Urinary bladder (tissue), 4 donors: ENCODE data around the gene NPR2. TPM values are rescaled to one million over a fixed set of nuclear protein-coding genes. Genes with fewer than 3 reads are reported as not detected.

Experiments
- DNase-seq: peaks from one replicate; pipeline ENCODE4 v3.0.0-alpha.2; 2015; ENCODE audit errors: extremely low spot score
- H3K27ac ChIP-seq: one replicate; pipeline ENCODE4 v1.5.1; 2013; ENCODE audit warnings: low read depth, mild to moderate bottlenecking, moderate library complexity
- H3K36me3 ChIP-seq: one replicate; pipeline ENCODE4 v1.6.1; 2013; ENCODE audit warnings: mild to moderate bottlenecking, moderate library complexity; ENCODE audit not compliant: insufficient read depth
- H3K4me1 ChIP-seq: one replicate; pipeline ENCODE4 v1.6.1; 2013; ENCODE audit warnings: mild to moderate bottlenecking, moderate library complexity; ENCODE audit not compliant: insufficient read depth
- H3K4me3 ChIP-seq: one replicate; pipeline ENCODE4 v1.5.1; 2013; ENCODE audit warnings: low read depth, low read length
- WGBS: extraction: QIAGEN DNeasy Blood & Tissue Kit; methylation state at CpG from one replicate; pipeline ENCODE4 v1.1.7; 2013; 5-methylcytosine and 5-hydroxymethylcytosine counted together
- polyA plus RNA-seq: library from polyadenylated mRNA; stranded (reverse); fragments of 200-250 nt; gene quantifications from one replicate; pipeline ENCODE4 v1.2.3, GENCODE V29; 2013
- total RNA-seq: library from RNA; depleted of rRNA; stranded (reverse); fragments of >200 nt; gene quantifications from one replicate; pipeline ENCODE4 v1.2.3, GENCODE V29; 2014
- donor health status: healthy with polysubstance abuse.
- donor health status: healthy.

The NPR2 gene
- total and polyA plus RNA-seq, 2 donors = 23.1 to 30.6 TPM

DNA sequence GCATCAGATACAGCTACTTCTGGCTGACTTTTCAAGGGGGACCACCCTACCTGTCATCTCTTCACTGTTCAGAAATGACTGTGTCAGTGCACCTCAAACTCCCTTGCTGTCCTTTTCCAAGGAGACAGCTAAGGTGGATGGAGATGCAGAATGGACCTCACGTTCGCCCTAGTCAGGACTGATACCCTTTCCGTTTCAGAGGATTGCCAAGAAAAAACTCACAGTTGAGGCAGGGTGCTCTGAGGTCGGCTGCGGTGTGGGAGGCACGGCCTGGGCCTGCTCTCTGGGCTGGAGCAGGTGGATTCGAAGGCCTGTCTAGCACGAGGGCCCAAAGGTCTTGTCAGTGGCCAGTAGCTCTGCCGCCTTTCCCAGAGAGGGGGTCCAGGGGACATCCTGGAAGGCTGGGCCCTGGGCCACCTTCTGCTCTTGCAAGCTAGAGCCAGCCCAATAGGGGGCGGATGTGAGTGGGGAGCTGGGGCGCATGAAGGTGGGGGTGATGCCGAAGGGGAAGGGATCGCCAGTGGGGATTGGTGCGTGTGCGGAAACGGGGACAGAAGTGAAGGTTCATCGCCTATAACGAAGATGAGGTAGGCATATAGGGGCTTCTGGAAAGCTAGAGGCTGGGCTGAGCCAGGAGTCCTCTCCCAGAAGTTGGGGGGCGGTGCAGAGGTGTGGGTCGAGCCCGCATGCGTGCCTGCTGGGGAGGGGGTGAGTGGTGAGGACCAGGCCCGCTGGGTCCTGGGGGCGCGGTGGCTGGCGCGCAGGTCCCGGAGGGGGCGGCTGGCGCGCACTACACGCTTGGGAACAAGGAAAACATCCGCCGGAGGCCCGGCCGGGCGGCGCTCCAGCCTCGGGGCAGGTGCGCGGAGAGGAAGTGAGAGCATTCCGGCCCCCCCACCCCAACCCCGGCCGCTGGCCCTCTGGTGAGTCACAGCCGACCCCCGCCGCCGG lies 34.8 kb upstream of the NPR2 start:
- Histone ChIP-seq H3K4me1 (no peaks in the 10 kb centered on the region), H3K36me3 (peaks cover 3% of the 10 kb centered on the region), H3K27ac (peak overlapping the region; percentile 90), H3K4me3 (peak overlapping the region; percentile 54)
- DNase-seq = no peak
- 11% methylated on average over 48 of the region's 48 CpGs for WGBS

DNA sequence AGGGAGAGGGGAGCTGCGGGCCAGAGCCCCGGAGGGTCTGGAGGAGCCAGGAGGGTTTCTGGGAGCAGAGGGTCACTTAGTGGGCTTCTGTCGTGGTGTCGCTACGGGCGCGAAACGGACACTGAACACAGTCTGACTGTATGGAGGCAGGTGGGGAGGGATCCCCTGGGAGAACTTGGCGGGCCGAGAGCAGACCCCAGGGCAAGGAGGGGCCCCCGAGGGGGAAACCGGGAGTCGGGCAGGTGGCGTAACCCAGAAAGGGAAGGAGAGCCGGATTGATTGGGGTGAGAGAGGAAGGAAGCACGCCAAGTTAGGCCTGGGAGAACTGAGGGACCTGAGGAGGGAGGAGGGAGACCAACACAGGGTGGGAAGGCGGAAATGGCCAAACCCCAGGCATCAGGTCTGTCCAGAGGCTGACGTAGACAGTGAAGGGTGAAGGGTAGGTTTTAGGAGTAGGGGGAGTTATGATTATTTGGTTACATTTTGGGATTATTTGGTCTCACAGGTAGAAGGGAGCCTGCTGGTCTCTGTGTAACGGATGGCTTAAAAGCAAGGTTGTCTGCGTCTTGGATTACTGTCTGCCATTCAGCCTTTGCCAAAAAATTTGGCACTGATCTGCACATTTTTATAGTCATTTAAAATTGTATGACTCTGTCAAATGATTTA lies 34.0 kb upstream of the NPR2 start:
- no peak for DNase-seq
- peaks cover 3% of the 10 kb centered on the region for H3K36me3 ChIP-seq
- 2% methylated on average over 20 of the region's 20 CpGs for WGBS
- H3K4me3 ChIP-seq = peak overlapping the region; percentile 54
- peak overlapping the region; percentile 90 for H3K27ac ChIP-seq
- no peaks in the 10 kb centered on the region for H3K4me1 ChIP-seq

DNA sequence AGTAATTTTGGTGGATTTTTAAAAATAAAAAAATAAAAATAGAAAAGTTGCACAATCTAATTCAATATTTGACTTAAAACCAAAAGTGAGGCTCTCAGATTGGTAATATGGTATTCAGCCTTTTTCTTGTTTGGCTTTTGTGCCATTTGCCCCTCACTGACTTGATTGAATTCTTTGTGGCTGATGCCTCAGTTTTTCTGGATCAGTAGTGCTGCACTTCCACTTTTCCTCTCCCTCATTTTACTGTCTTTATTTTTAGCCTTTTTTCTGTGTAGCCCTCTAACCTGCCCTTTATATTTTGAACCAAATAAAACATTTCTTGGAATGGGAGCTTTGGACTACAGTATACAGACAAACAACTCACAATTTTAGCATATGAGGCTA lies 33.5 kb upstream of the NPR2 start:
- no peaks in the 10 kb centered on the region for H3K4me1 ChIP-seq
- no peak overlapping the region for H3K4me3 ChIP-seq
- no peak overlapping the region for H3K27ac ChIP-seq
- no peaks in the 10 kb centered on the region for H3K36me3 ChIP-seq
- no peak for DNase-seq

DNA sequence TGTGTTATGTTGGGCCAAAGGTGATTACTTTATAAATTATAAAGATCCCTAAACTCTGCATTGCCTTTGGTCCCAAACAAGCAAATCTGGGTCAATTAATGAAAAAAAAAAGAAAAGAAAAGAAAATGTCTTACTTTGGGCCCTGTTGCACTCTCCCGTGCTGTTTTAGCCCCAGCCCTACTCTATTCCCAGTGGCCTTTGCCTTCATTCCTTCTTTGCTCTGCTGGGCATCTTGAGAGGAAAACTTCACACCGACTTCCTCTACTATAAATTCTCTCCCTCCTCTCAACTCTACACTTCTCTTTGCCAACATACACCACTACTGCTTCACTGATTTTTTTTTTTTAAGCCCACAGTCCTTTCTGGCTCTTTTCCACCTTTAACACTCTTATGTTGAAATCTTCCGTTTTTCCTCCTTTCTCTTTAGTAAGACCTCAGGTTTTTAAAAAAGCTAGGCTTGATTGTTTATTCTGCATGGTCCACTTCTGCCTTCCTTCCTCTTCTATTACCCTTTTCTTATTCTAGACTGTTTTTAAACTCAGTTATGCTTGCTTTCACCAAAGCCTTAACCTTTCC lies 32.8 kb upstream of the NPR2 start:
- WGBS = 50% methylated on average over 3 of the region's 3 CpGs
- no peaks in the 10 kb centered on the region for H3K4me1 ChIP-seq
- H3K36me3 ChIP-seq = no peaks in the 10 kb centered on the region
- no peak for DNase-seq
- no peak overlapping the region for H3K4me3 ChIP-seq
- no peak overlapping the region for H3K27ac ChIP-seq

DNA sequence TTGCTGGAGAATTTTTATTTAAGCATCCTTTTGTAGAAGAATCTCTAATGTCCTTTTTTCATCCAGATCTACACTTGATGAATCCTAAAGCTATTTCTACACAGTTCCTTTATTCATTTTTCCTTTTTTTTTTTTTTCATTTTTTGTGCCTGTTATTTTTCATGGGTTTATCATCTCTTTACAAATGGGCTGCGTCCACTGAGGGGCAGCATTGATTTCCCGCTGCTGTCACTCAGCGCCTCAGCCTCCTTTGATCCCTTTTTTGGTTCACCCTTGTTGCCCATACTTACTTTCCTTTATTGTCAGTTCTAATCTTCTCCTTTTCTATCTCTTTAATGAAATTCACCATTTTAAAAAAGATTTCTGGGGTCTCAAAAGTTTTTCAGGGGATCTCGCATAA lies 31.6 kb upstream of the NPR2 start:
- Histone ChIP-seq H3K36me3 (no peaks in the 10 kb centered on the region), H3K4me1 (no peaks in the 10 kb centered on the region), H3K4me3 (no peak overlapping the region), H3K27ac (no peak overlapping the region)
- 96% methylated on average over 4 of the region's 4 CpGs for WGBS
- no peak for DNase-seq

DNA sequence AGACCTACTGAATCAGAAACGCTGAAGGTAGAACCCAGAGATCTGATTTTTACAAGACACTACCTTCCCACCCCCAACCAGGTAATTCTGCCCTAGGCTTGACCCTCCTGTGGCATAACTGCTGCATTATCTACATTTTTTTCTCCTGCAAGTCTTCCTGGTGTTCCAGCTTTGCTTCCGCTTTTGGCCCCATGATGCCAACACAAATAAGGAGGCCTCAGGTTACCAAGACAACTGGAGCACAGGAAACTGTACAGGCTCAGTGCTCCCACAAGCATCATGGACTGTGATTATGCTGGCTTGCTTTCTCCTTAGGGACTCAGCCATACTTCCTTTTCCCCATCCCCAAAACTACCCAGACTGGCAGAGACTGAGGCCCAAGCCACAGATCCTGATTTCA lies 30.7 kb upstream of the NPR2 start:
- WGBS = 72% methylated on average over 2 of the region's 2 CpGs
- DNase-seq = no peak
- Histone ChIP-seq H3K4me3 (no peak overlapping the region), H3K36me3 (no peaks in the 10 kb centered on the region), H3K27ac (no peak overlapping the region), H3K4me1 (no peaks in the 10 kb centered on the region)

DNA sequence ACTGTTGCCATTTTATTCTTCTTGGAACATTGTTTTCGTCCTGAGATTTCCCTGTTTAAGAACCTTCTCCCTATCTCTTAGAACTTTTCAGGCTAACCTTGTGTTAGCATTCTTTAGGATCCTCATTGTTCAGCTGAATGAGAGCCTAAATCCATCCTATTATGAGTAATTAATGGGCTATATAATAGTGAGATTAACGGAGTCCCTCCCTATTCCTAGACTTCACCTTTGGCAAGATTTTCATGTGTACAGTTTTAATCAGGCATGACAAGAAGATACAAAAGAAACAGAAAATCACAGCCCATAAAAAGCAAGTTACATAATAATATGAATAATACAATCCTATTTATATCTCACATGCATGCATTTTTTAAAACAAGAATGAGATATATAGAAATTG lies 28.2 kb upstream of the NPR2 start:
- 88% methylated on average over 2 of the region's 2 CpGs for WGBS

DNA sequence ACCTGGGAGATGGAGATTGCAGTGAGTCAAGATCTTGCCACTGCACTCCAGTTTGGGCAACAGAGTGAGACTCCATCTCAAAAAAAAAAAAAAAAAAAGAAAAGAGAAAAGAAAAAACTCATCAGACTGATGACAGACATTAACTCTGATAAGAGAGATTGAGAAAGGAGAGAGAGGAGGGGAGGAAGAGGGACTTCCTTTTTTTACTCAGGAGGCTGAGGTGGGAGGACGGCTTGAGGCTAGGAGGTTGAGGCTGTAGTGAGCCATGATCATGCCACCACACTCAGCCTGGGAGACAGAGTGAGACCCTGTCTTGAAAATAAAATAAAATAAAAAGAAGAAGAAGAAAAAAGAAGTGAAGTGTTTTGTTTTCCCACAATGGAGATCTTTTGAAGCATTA lies 27.6 kb upstream of the NPR2 start:
- WGBS = 95% methylated on average over 1 of the region's 1 CpG
- Histone ChIP-seq H3K27ac (no peak overlapping the region), H3K36me3 (no peaks in the 10 kb centered on the region), H3K4me1 (no peaks in the 10 kb centered on the region), H3K4me3 (no peak overlapping the region)
- no peak for DNase-seq

More for the DNA sequence above, 28.2 kb upstream of the NPR2 start:
- H3K4me3 ChIP-seq = no peak overlapping the region
- H3K36me3 ChIP-seq = no peaks in the 10 kb centered on the region
- DNase-seq = no peak
- H3K4me1 ChIP-seq = no peaks in the 10 kb centered on the region
- no peak overlapping the region for H3K27ac ChIP-seq

DNA sequence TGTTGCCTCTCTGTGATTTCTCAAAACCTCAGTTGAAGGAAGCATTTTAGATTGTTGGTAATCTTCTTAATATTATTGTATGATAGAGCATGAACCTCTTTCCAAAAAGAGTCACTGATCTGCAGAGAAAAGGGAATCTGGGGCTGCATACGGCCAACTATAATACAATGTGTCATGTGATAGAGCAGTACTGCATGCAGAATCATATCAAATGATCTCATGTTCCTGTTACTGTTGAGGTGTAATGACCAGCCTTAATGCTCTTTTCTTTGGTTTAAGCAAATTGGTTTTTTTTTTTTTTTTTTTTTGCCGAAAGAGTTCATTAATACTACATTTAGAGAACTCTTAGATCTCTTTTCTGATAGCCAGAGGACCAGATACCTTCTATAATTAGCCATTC lies 24.4 kb upstream of the NPR2 start:
- peaks cover 2% of the 10 kb centered on the region for H3K4me1 ChIP-seq
- WGBS = 85% methylated on average over 2 of the region's 2 CpGs
- H3K36me3 ChIP-seq = no peaks in the 10 kb centered on the region
- H3K4me3 ChIP-seq = no peak overlapping the region
- DNase-seq = no peak
- no peak overlapping the region for H3K27ac ChIP-seq

DNA sequence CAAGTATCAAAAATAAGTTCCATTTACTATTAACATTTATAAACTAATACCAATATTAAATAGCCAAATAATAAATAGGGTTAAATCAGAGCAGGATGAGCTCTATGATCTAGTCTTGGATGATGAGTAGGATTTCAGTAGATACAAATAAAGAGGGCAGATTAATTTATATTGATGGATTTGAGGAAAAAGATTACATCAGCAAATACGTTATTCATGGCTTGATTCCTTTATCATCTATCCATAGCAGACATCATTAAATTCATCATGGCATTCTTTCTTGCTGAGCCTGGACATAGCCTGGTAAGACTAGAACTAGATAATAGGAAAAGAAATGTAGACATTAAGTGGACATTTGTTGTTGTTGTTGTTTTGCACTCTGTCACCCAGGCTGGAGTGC lies 23.9 kb upstream of the NPR2 start:
- H3K27ac ChIP-seq = no peak overlapping the region
- H3K4me1 ChIP-seq = peaks cover 2% of the 10 kb centered on the region
- H3K4me3 ChIP-seq = no peak overlapping the region
- 79% methylated on average over 1 of the region's 1 CpG for WGBS
- H3K36me3 ChIP-seq = no peaks in the 10 kb centered on the region
- DNase-seq = no peak

DNA sequence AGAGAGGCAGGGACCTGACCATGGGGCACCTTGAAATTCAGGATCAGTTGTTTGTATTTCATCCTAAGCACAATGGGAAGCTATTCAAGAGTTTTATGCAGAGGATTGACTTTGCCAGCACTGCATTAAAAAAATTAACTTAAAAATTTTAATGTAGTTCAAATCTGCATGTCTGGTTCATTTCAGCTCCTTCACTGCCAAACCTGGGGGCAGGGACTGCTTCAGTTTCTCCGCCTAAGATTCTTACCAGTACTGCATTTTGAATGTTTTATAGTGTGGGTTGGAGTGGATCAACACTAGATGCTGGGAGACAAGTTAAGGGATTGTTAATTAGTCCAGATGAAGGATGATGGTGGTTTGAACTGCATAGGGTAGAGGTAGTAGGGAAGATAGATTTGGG lies 21.6 kb upstream of the NPR2 start:
- H3K27ac ChIP-seq = no peak overlapping the region
- no peak overlapping the region for H3K4me3 ChIP-seq
- 90% methylated on average over 1 of the region's 1 CpG for WGBS
- DNase-seq = no peak
- peaks cover 2% of the 10 kb centered on the region for H3K4me1 ChIP-seq
- H3K36me3 ChIP-seq = no peaks in the 10 kb centered on the region

DNA sequence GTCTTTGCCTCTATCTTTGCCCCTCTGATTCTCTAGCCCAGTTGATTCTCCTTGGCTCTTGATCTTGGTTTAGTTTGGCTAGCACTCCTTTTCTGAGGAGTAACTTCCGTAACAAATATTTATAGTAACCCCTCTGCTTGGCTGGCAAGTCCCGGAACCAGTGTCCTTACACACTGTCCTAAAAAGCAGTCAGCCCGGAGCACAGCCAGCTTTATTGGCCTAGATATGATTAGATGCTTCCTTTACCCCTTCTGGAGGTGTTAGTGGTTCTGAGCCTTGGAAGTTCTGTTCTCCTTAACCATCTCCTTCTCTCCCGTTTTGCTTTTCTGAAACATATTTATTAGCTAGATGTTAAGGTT lies 20.3 kb upstream of the NPR2 start:
- DNase-seq = no peak
- Histone ChIP-seq H3K4me1 (peaks cover 2% of the 10 kb centered on the region), H3K4me3 (no peak overlapping the region), H3K27ac (peak overlapping the region; percentile 16), H3K36me3 (no peaks in the 10 kb centered on the region)
- WGBS = 6% methylated on average over 4 of the region's 4 CpGs

DNA sequence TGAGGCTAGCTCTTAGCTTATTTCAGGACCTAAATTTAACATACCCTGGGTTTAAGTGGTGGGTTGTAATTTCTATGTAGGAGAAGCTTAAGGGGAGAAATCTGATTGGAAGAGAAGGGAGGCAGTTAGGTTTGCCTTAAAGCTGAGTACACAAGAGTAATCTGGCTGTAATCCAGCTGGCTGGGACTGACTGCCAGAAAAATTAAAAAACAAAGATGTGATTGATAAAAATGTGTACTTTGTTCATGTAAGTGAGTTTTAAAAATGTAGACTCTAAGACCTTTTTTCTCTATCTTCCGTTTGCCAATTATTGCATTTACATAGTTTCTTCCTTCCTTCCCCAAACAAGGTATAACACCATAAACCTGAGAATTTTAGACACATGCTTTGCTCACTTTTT lies 19.9 kb upstream of the NPR2 start:
- Histone ChIP-seq H3K4me1 (peaks cover 2% of the 10 kb centered on the region), H3K36me3 (no peaks in the 10 kb centered on the region), H3K27ac (no peak overlapping the region), H3K4me3 (no peak overlapping the region)
- DNase-seq = no peak
- 49% methylated on average over 1 of the region's 1 CpG for WGBS

DNA sequence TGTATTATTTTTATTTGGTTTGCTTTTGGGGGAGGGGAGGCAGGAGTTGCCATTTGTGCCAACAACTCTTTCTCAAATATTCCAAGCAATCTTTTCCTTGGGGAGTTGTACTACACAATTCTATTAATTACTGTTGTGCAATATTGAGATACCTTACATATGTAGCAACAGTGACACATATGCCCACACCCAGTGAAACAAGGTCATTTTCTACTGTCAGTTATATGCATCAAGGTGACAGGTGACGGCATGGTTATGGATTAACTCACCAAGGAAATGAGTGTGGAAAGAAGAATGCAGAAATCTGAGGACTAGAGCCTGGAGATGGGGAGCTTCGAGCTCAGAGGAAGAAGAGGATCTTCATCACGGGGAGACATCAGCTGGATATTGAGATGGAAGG lies 19.4 kb upstream of the NPR2 start:
- Histone ChIP-seq H3K4me1 (peaks cover 2% of the 10 kb centered on the region), H3K4me3 (no peak overlapping the region), H3K27ac (no peak overlapping the region), H3K36me3 (no peaks in the 10 kb centered on the region)
- 81% methylated on average over 3 of the region's 3 CpGs for WGBS
- DNase-seq = no peak
